Peyer's patch (tissue), 4 donors: ENCODE data around the gene GNAI3.

ENCODE experiments used
- CTCF ChIP-seq, 6 experiments: fragments of 450-650 bp in 4 of 6; fragments of 200-600 bp in 2 of 6; sonication (generic) in 1 of 6; IDR thresholded peaks; one replicate each; pipeline ENCODE4 v1.5.1; 2017 to 2019; ENCODE audit warnings: antibody characterized with exemption in 6 of 6, mild to moderate bottlenecking in 3 of 6, moderate library complexity in 1 of 6
- POLR2A ChIP-seq, 2 donors: fragments of 450-650 bp; IDR thresholded peaks; one replicate each; pipeline ENCODE4 v1.5.1; 2017; ENCODE audit warnings: antibody characterized with exemption in 2 of 2, mild to moderate bottlenecking in 2 of 2, moderate library complexity in 2 of 2

GRCh38 chr1:109621379-109622136, 73.1 kb downstream of the GNAI3 start:
- TF ChIP-seq POLR2A (IDR thresholded peaks at IDR 0.05) (no peak), CTCF (IDR thresholded peaks at IDR 0.05) (no peak)
